HG03039 (cell line): ENCODE data around the gene ATF7IP.
"Not testable (repeated sequence)": the region's sequence is repeated elsewhere in the genome, so short reads cannot be mapped to it uniquely, and the experiment has no call there.

Experiments used
- ATAC-seq: cut with Tn5 transposase; IDR thresholded peaks from one replicate; pipeline ENCODE4 v1.9.1; 2021; ENCODE audit warnings: mild to moderate bottlenecking, moderate library complexity; ENCODE audit not compliant: unreplicated experiment

ATF7IP gene

GRCh38 chr12:14367040-14367661 lies 1.7 kb downstream of the ATF7IP start:
- ATAC-seq: peak; percentile 49

- no peak for ATAC-seq
Observed at GRCh38 chr12:14369311-14369710, 3.8 kb downstream of the ATF7IP start.

GRCh38 chr12:14373217-14373616 lies 7.7 kb downstream of the ATF7IP start:
- no peak for ATAC-seq

- ATAC-seq: no peak
Observed at GRCh38 chr12:14379508-14379907, 14.0 kb downstream of the ATF7IP start.

- ATAC-seq: peak; percentile 85
Observed at GRCh38 chr12:14384783-14385638, 19.5 kb downstream of the ATF7IP start.

GRCh38 chr12:14387219-14387871 lies 21.9 kb downstream of the ATF7IP start:
- ATAC-seq: no peak

- ATAC-seq: no peak
Observed at GRCh38 chr12:14390449-14390848, 25.0 kb downstream of the ATF7IP start.

GRCh38 chr12:14390870-14391530 lies 25.5 kb downstream of the ATF7IP start:
- no peak for ATAC-seq

GRCh38 chr12:14393751-14394150 lies 28.3 kb downstream of the ATF7IP start:
- ATAC-seq: no peak

GRCh38 chr12:14394317-14395073 lies 29.0 kb downstream of the ATF7IP start:
- peak; percentile 64 for ATAC-seq

GRCh38 chr12:14395074-14395778 lies 29.7 kb downstream of the ATF7IP start:
- peak; percentile 46 for ATAC-seq

GRCh38 chr12:14396071-14396470 lies 30.6 kb downstream of the ATF7IP start:
- ATAC-seq: peak; percentile 48

GRCh38 chr12:14399871-14400270 lies 34.4 kb downstream of the ATF7IP start:
- no peak for ATAC-seq

- no peak for ATAC-seq
Observed at GRCh38 chr12:14400599-14400998, 35.1 kb downstream of the ATF7IP start.

- ATAC-seq: not testable (repeated sequence)
Observed at GRCh38 chr12:14401267-14401666, 35.8 kb downstream of the ATF7IP start.

GRCh38 chr12:14402697-14403096 lies 37.2 kb downstream of the ATF7IP start:
- ATAC-seq: no peak

- no peak for ATAC-seq
Observed at GRCh38 chr12:14403293-14403692, 37.8 kb downstream of the ATF7IP start.

GRCh38 chr12:14403711-14404196 lies 38.3 kb downstream of the ATF7IP start:
- ATAC-seq: no peak

GRCh38 chr12:14405407-14405806 lies 39.9 kb downstream of the ATF7IP start:
- ATAC-seq: not testable (repeated sequence)

GRCh38 chr12:14408208-14408607 lies 42.7 kb downstream of the ATF7IP start:
- ATAC-seq: no peak
